C4-2B (cell line): ENCODE results near the gene IL17RB.

ENCODE experiments used
- H3K27ac ChIP-seq: fragments of 450-650 bp; 2 replicates; pipeline ENCODE4 v1.5.1; 2017
- CTCF ChIP-seq: fragments of 450-650 bp; conservative IDR thresholded peaks from 2 replicates; pipeline ENCODE4 v1.5.1; 2017; ENCODE audit warnings: mild to moderate bottlenecking
- ZFX ChIP-seq: fragments of 450-650 bp; IDR thresholded peaks from 2 replicates; pipeline ENCODE4 v1.6.1; 2017

Gene IL17RB

GRCh38 chr3:53846134-53846850, at the start of gene IL17RB, which contains the start of gene CHDH:
IL17RB (plus strand) TSS chr3:53846568; CDS start chr3:53846589, 21 bp downstream.
CHDH (minus strand) TSS chr3:53846419; CDS start chr3:53824008, 22,411 bp downstream.
- TF ChIP-seq ZFX: peak; percentile 72
- TF ChIP-seq CTCF: no peak

GRCh38 chr3:53798144-53798543, 48.2 kb upstream of the IL17RB start:
- TF ChIP-seq CTCF (no peak), ZFX (no peak)
- H3K27ac ChIP-seq: no peak overlapping the region

More at GRCh38 chr3:53846134-53846850, at the start of gene IL17RB, which contains the start of gene CHDH:
- H3K27ac ChIP-seq: peak within 1 kb of the TSS; percentile 94

GRCh38 chr3:53799338-53799865, 47.0 kb upstream of the IL17RB start:
- no peak for TF ChIP-seq CTCF
- TF ChIP-seq ZFX: no peak
- H3K27ac ChIP-seq: peak overlapping the region; percentile 39

GRCh38 chr3:53800041-53800906, 46.1 kb upstream of the IL17RB start:
- TF ChIP-seq CTCF (no peak), ZFX (no peak)
- H3K27ac ChIP-seq: peak overlapping the region; percentile 39

GRCh38 chr3:53801319-53801718, 45.0 kb upstream of the IL17RB start:
- no peak overlapping the region for H3K27ac ChIP-seq
- no peak for TF ChIP-seq CTCF
- TF ChIP-seq ZFX: no peak

- H3K27ac ChIP-seq: no peak overlapping the region
- TF ChIP-seq CTCF: no peak
- TF ChIP-seq ZFX: no peak
Observed at GRCh38 chr3:53802256-53802880, 44.0 kb upstream of the IL17RB start.
